ENCODE measurements around the gene CLSTN2. TPM values are rescaled to one million over a fixed set of nuclear protein-coding genes. Genes with fewer than 3 reads are reported as not detected.

The CLSTN2 gene
- total RNA-seq, 1 experiment from 2014 or later, result 0.07 TPM

- TF ChIP-seq, protein P1, sequence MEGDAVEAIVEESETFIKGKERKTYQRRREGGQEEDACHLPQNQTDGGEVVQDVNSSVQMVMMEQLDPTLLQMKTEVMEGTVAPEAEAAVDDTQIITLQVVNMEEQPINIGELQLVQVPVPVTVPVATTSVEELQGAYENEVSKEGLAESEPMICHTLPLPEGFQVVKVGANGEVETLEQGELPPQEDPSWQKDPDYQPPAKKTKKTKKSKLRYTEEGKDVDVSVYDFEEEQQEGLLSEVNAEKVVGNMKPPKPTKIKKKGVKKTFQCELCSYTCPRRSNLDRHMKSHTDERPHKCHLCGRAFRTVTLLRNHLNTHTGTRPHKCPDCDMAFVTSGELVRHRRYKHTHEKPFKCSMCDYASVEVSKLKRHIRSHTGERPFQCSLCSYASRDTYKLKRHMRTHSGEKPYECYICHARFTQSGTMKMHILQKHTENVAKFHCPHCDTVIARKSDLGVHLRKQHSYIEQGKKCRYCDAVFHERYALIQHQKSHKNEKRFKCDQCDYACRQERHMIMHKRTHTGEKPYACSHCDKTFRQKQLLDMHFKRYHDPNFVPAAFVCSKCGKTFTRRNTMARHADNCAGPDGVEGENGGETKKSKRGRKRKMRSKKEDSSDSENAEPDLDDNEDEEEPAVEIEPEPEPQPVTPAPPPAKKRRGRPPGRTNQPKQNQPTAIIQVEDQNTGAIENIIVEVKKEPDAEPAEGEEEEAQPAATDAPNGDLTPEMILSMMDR (IDR thresholded peaks at IDR 0.05; ENCODE audit: unreplicated experiment), result no peak
- peaks cover 3% of the 10 kb centered on the region for H3K9me3 Mint-ChIP-seq (ENCODE audit: low read depth, unreplicated experiment)
- H3K36me3 Mint-ChIP-seq (ENCODE audit: insufficient read depth, unreplicated experiment), result no peaks in the 10 kb centered on the region
- CTCF ChIA-PET, result no interaction called here
- no peaks in the 10 kb centered on the region for H3K4me1 Mint-ChIP-seq (ENCODE audit: low read depth, unreplicated experiment)
- H3K27me3 Mint-ChIP-seq (ENCODE audit: unreplicated experiment), result peaks cover 12% of the 10 kb centered on the region
- intact Hi-C loops (cut with micrococcal nuclease; ENCODE audit: unreplicated experiment), result no loop called here
- no peak for DNase-seq
- no peak overlapping the region for H3K4me3 Mint-ChIP-seq (ENCODE audit: low read depth, unreplicated experiment)
- no TSS peak for BruUV-seq (replicated peaks)
- no peak overlapping the region for H3K27ac Mint-ChIP-seq (ENCODE audit: unreplicated experiment)
Observed at GRCh38 chr3:140187656-140188221, 252.8 kb downstream of the CLSTN2 start.

GRCh38 chr3:140188285-140188684, 253.3 kb downstream of the CLSTN2 start:
- Mint-ChIP-seq H3K9me3 (ENCODE audit: low read depth, unreplicated experiment) (peaks cover 3% of the 10 kb centered on the region), H3K27me3 (ENCODE audit: unreplicated experiment) (peaks cover 7% of the 10 kb centered on the region), H3K36me3 (ENCODE audit: insufficient read depth, unreplicated experiment) (no peaks in the 10 kb centered on the region), H3K4me3 (ENCODE audit: low read depth, unreplicated experiment) (no peak overlapping the region), H3K27ac (ENCODE audit: unreplicated experiment) (no peak overlapping the region), H3K4me1 (ENCODE audit: low read depth, unreplicated experiment) (no peaks in the 10 kb centered on the region)
- TF ChIP-seq, protein P1 (IDR thresholded peaks at IDR 0.05; ENCODE audit: unreplicated experiment), result no peak
- no TSS peak for BruUV-seq (replicated peaks)
- intact Hi-C loops (cut with micrococcal nuclease; ENCODE audit: unreplicated experiment), result no loop called here
- CTCF ChIA-PET, result no interaction called here
- DNase-seq, result no peak

DNA sequence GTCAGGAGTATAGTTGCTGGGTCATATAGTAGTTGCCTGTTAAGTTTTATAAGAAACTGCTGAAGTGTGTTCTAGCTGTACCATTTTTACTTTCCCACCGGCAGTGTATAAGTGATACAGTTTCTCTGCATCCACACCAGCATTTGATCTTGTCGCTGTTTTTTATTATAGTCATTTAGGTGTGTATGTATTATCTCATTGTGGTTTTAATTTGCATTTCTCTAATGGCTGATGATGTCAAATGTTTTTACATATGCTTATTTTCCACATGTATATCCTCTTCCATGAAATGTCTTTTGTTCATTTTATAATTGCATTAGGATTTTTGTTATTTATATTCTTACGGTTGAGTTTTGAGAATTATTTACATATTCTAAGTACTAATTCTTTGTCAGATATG, 254.3 kb downstream of the CLSTN2 start:
- TF ChIP-seq, protein P1 (IDR thresholded peaks at IDR 0.05; ENCODE audit: unreplicated experiment), result no peak
- CTCF ChIA-PET, result no interaction called here
- DNase-seq, result no peak
- no peak overlapping the region for H3K4me3 Mint-ChIP-seq (ENCODE audit: low read depth, unreplicated experiment)
- BruUV-seq (replicated peaks), result no TSS peak
- H3K27ac Mint-ChIP-seq (ENCODE audit: unreplicated experiment), result no peak overlapping the region
- H3K4me1 Mint-ChIP-seq (ENCODE audit: low read depth, unreplicated experiment), result no peaks in the 10 kb centered on the region
- peaks cover 3% of the 10 kb centered on the region for H3K9me3 Mint-ChIP-seq (ENCODE audit: low read depth, unreplicated experiment)
- no peaks in the 10 kb centered on the region for H3K27me3 Mint-ChIP-seq (ENCODE audit: unreplicated experiment)
- intact Hi-C loops (cut with micrococcal nuclease; ENCODE audit: unreplicated experiment), result no loop called here
- H3K36me3 Mint-ChIP-seq (ENCODE audit: insufficient read depth, unreplicated experiment), result no peaks in the 10 kb centered on the region

DNA sequence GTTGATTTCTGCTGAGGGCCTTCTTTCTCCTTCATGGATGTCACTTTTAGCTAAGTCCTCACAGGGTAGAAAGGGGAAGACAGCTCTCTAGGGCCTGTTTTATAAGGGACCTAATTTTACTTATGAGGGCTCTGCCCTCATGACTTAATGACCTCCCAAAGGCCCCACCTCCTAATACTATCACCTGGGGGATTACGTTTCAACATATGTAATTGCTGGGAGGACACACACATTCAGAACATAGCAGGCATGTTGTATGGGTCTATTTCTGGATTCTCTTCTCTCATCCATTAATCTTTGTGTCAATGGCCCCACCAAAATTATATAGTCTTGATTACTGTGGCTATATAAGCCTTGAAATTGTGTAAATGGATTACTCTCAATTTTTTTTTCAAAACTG, 255.0 kb downstream of the CLSTN2 start:
- TF ChIP-seq, protein P1 (IDR thresholded peaks at IDR 0.05; ENCODE audit: unreplicated experiment), result no peak
- intact Hi-C loops (cut with micrococcal nuclease; ENCODE audit: unreplicated experiment), result no loop called here
- Mint-ChIP-seq H3K27ac (ENCODE audit: unreplicated experiment) (no peak overlapping the region), H3K36me3 (ENCODE audit: insufficient read depth, unreplicated experiment) (no peaks in the 10 kb centered on the region), H3K27me3 (ENCODE audit: unreplicated experiment) (no peaks in the 10 kb centered on the region), H3K4me3 (ENCODE audit: low read depth, unreplicated experiment) (no peak overlapping the region), H3K4me1 (ENCODE audit: low read depth, unreplicated experiment) (no peaks in the 10 kb centered on the region), H3K9me3 (ENCODE audit: low read depth, unreplicated experiment) (peaks cover 3% of the 10 kb centered on the region)
- CTCF ChIA-PET, result no interaction called here
- no peak for DNase-seq
- BruUV-seq (replicated peaks), result no TSS peak
